Mucosa of descending colon (tissue), 3 donors: ENCODE measurements around the gene OR10T2. TPM values are rescaled to one million over a fixed set of nuclear protein-coding genes. Genes with fewer than 3 reads are reported as not detected.

Experiments
- ATAC-seq: fragments of 200-7000 bp; cut with Tn5 transposase; one replicate; pipeline ENCODE4 v1.9.1; 2020; ENCODE audit warnings: mild to moderate bottlenecking, moderate library complexity
- DNase-seq, 3 donors: peaks; one replicate each; pipeline ENCODE4 v3.0.0-alpha.2; 2020
- H3K36me3 ChIP-seq: fragments of 200-600 bp; one replicate; pipeline ENCODE4 v1.8.0; 2021; ENCODE audit warnings: low read depth, mild to moderate bottlenecking
- H3K4me1 ChIP-seq: fragments of 200-600 bp; one replicate; pipeline ENCODE4 v1.8.0; 2021; ENCODE audit warnings: low read depth, mild to moderate bottlenecking
- H3K4me3 ChIP-seq: fragments of 200-600 bp; one replicate; pipeline ENCODE4 v1.8.0; 2021; ENCODE audit warnings: mild to moderate bottlenecking
- H3K9me3 ChIP-seq: fragments of 200-600 bp; one replicate; pipeline ENCODE4 v1.8.0; 2021; ENCODE audit warnings: mild to moderate bottlenecking
- CTCF ChIP-seq: fragments of 200-600 bp; IDR thresholded peaks from one replicate; pipeline ENCODE4 v1.8.0; 2022; ENCODE audit warnings: antibody characterized with exemption, mild to moderate bottlenecking
- intact Hi-C, 2 donors: fragments of 100-400 bp; cut with DNase I in 1 of 2; cut with micrococcal nuclease in 1 of 2; formaldehyde crosslinking; loops; one replicate each; pipeline versions ENCODE4 v1.11.0 to v1.11.1; 2022; cut with DNase I, micrococcal nuclease
- total RNA-seq, 3 donors: library from RNA; stranded (reverse); fragmentation: NEBNext Ultra II Directional in 2 of 3; extraction: Animal tissue kit (Norgen Biotek cat#: 25700) in 2 of 3; gene quantifications; one replicate each; pipeline versions ENCODE4 v1.2.1 to v1.2.4, GENCODE V29; 2021 to 2023
- donor health status: DM: no; HTN: no; CAD: no; lungs with moderate emphysema.
- donor health status: DM: no; HTN: no; CAD: no.
- donor health status: DM: no; HTN: yes; CAD: no.

Gene OR10T2
- total RNA-seq, 3 donors from 2014 or later = not detected

GRCh38 chr1:158366783-158367182 is 32.5 kb downstream of the OR10T2 start:
- Histone ChIP-seq H3K4me1 (no peaks in the 10 kb centered on the region), H3K36me3 (no peaks in the 10 kb centered on the region), H3K9me3 (peaks cover 6% of the 10 kb centered on the region), H3K4me3 (no peak overlapping the region)
- TF ChIP-seq CTCF = no peak
- ATAC-seq = no peak
- intact Hi-C loops = no loop called here
- DNase-seq = no peak

GRCh38 chr1:158362941-158363340 is 36.3 kb downstream of the OR10T2 start:
- no peaks in the 10 kb centered on the region for H3K9me3 ChIP-seq
- TF ChIP-seq CTCF = no peak
- ATAC-seq (no peak), DNase-seq (no peak)
- intact Hi-C loops = no loop called here
- no peaks in the 10 kb centered on the region for H3K36me3 ChIP-seq
- H3K4me1 ChIP-seq = no peaks in the 10 kb centered on the region
- H3K4me3 ChIP-seq = no peak overlapping the region

- H3K4me1 ChIP-seq = no peaks in the 10 kb centered on the region
- no peaks in the 10 kb centered on the region for H3K36me3 ChIP-seq
- DNase-seq = no peak
- ATAC-seq = no peak
- intact Hi-C loops = no loop called here
- no peaks in the 10 kb centered on the region for H3K9me3 ChIP-seq
- TF ChIP-seq CTCF = no peak
- H3K4me3 ChIP-seq = no peak overlapping the region
Observed at GRCh38 chr1:158362482-158362881, 36.8 kb downstream of the OR10T2 start.

- no peak for ATAC-seq
- Histone ChIP-seq H3K9me3 (no peaks in the 10 kb centered on the region), H3K4me1 (no peaks in the 10 kb centered on the region), H3K4me3 (no peak overlapping the region), H3K36me3 (no peaks in the 10 kb centered on the region)
- no peak for TF ChIP-seq CTCF
- DNase-seq = no peak
- intact Hi-C loops = no loop called here
Observed at GRCh38 chr1:158357441-158357840, 41.8 kb downstream of the OR10T2 start.

- ATAC-seq = no peak
- no peak for TF ChIP-seq CTCF
Observed at GRCh38 chr1:158356616-158357015, 42.6 kb downstream of the OR10T2 start.

GRCh38 chr1:158355773-158356285 is 43.4 kb downstream of the OR10T2 start:
- no peak for ATAC-seq
- no peak for TF ChIP-seq CTCF
- intact Hi-C loops = no loop called here
- Histone ChIP-seq H3K4me3 (no peak overlapping the region), H3K4me1 (no peaks in the 10 kb centered on the region), H3K36me3 (no peaks in the 10 kb centered on the region), H3K9me3 (no peaks in the 10 kb centered on the region)
- DNase-seq = no peak

More at GRCh38 chr1:158356616-158357015, 42.6 kb downstream of the OR10T2 start:
- no peaks in the 10 kb centered on the region for H3K4me1 ChIP-seq
- intact Hi-C loops = no loop called here
- H3K36me3 ChIP-seq = no peaks in the 10 kb centered on the region
- H3K9me3 ChIP-seq = no peaks in the 10 kb centered on the region
- no peak overlapping the region for H3K4me3 ChIP-seq
- DNase-seq = no peak
